DOHH2 (cell line): Measurements from ENCODE around the gene FLNB.

ENCODE experiments used
- H3F3A ChIP-seq: fragments of 200-600 bp; sonication (generic), shearing (Covaris generic); 2 replicates; pipeline ENCODE4 v1.6.0; 2016; ENCODE audit warnings: antibody characterized with exemption, mild to moderate bottlenecking; ENCODE audit not compliant: control insufficient read depth, insufficient read depth
- H3K27ac ChIP-seq: fragments of 200-600 bp; sonication (generic); 2 replicates; pipeline ENCODE4 v1.5.1; 2014; ENCODE audit warnings: low read depth, mild to moderate bottlenecking, low read length, moderate library complexity
- H3K27me3 ChIP-seq: fragments of 200-600 bp; sonication (generic); 2 replicates; pipeline ENCODE4 v1.6.1; 2014; ENCODE audit warnings: mild to moderate bottlenecking, low read length, mixed read lengths; ENCODE audit not compliant: control insufficient read depth
- H3K36me3 ChIP-seq: fragments of 200-600 bp; sonication (generic); 2 replicates; pipeline ENCODE4 v1.6.1; 2014; ENCODE audit warnings: mild to moderate bottlenecking, low read length, moderate library complexity, mixed read lengths; ENCODE audit not compliant: control insufficient read depth
- H3K4me1 ChIP-seq: fragments of 200-600 bp; sonication (generic); 2 replicates; pipeline ENCODE4 v1.6.1; 2014; ENCODE audit warnings: mild to moderate bottlenecking, low read length, mixed read lengths; ENCODE audit not compliant: control insufficient read depth
- H3K4me2 ChIP-seq: fragments of 200-600 bp; sonication (generic); 2 replicates; pipeline ENCODE4 v1.6.0; 2014; ENCODE audit warnings: mild to moderate bottlenecking, low read length, moderate library complexity
- H3K4me3 ChIP-seq: fragments of 200-600 bp; sonication (generic); 2 replicates; pipeline ENCODE4 v1.5.1; 2014; ENCODE audit warnings: mild to moderate bottlenecking, low read length, mixed read lengths
- H3K79me2 ChIP-seq: fragments of 200-600 bp; sonication (generic); 2 replicates; pipeline ENCODE4 v1.6.1; 2014; ENCODE audit warnings: mild to moderate bottlenecking, low read length, mixed read lengths; ENCODE audit not compliant: control insufficient read depth
- H3K9me2 ChIP-seq: fragments of 200-600 bp; sonication (generic); replicated peaks from 2 replicates; pipeline ENCODE4 v1.6.1; 2014; ENCODE audit warnings: mild to moderate bottlenecking, low read length, mixed read lengths; ENCODE audit not compliant: control insufficient read depth
- H3K9me3 ChIP-seq: fragments of 200-600 bp; sonication (generic); 2 replicates; pipeline ENCODE4 v1.6.1; 2014; ENCODE audit warnings: antibody characterized with exemption, low read length, mixed read lengths; ENCODE audit not compliant: control insufficient read depth, insufficient read depth
- H4K20me1 ChIP-seq: fragments of 200-600 bp; sonication (generic); 2 replicates; pipeline ENCODE4 v1.6.0; 2014; ENCODE audit warnings: low read depth, mild to moderate bottlenecking, antibody characterized with exemption, low read length, moderate library complexity; ENCODE audit not compliant: control insufficient read depth, insufficient read depth
- EZH2phosphoT487 ChIP-seq: fragments of 200-600 bp; sonication (generic); IDR thresholded peaks from 2 replicates; pipeline ENCODE4 v1.6.1; 2017; ENCODE audit warnings: borderline replicate concordance, mild to moderate bottlenecking, antibody characterized with exemption, low read length, moderate library complexity, mixed read lengths
- TF ChIP-seq, protein P1 (sequence below): fragments of 200-600 bp; sonication (generic); IDR thresholded peaks from one replicate; pipeline ENCODE4 v1.5.1; 2014; ENCODE audit warnings: antibody characterized with exemption, mild to moderate bottlenecking, low read depth, low read length; ENCODE audit not compliant: poor library complexity, severe bottlenecking

FLNB gene

DNA sequence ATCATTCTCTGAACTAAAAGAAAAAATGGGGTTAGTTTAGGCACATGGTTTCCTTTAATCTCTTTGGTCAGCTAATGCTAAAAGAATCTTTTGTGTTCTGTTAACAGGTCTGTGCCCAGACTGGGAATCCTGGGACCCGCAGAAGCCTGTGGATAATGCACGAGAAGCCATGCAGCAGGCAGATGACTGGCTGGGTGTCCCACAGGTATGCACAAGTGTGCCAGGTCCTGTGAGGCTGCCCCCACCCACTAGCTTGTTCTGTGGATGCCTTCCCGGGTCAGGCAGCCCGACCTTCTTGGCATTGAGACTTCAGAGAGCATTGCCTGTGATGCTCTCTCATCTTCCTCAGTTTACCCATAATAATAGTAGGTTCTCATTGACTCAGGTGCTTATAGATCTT is 70.4 kb downstream of the FLNB start:
- H3K36me3 ChIP-seq = peaks cover 3% of the 10 kb centered on the region; the same call in 1 of the 2 replicates
- H3K79me2 ChIP-seq = no peaks in the 10 kb centered on the region
- no peaks in the 10 kb centered on the region for H3F3A ChIP-seq
- H3K9me3 ChIP-seq = no peaks in the 10 kb centered on the region
- H3K4me1 ChIP-seq = peaks cover 9% of the 10 kb centered on the region
- H4K20me1 ChIP-seq = no peaks in the 10 kb centered on the region
- H3K27me3 ChIP-seq = no peaks in the 10 kb centered on the region
- TF ChIP-seq EZH2phosphoT487 = no peak
- TF ChIP-seq, protein P1, sequence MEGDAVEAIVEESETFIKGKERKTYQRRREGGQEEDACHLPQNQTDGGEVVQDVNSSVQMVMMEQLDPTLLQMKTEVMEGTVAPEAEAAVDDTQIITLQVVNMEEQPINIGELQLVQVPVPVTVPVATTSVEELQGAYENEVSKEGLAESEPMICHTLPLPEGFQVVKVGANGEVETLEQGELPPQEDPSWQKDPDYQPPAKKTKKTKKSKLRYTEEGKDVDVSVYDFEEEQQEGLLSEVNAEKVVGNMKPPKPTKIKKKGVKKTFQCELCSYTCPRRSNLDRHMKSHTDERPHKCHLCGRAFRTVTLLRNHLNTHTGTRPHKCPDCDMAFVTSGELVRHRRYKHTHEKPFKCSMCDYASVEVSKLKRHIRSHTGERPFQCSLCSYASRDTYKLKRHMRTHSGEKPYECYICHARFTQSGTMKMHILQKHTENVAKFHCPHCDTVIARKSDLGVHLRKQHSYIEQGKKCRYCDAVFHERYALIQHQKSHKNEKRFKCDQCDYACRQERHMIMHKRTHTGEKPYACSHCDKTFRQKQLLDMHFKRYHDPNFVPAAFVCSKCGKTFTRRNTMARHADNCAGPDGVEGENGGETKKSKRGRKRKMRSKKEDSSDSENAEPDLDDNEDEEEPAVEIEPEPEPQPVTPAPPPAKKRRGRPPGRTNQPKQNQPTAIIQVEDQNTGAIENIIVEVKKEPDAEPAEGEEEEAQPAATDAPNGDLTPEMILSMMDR = no peak
- H3K4me2 ChIP-seq = no peak overlapping the region
- no peak overlapping the region for H3K27ac ChIP-seq
- H3K9me2 ChIP-seq = no peaks in the 10 kb centered on the region
- H3K4me3 ChIP-seq = no peak overlapping the region

DNA sequence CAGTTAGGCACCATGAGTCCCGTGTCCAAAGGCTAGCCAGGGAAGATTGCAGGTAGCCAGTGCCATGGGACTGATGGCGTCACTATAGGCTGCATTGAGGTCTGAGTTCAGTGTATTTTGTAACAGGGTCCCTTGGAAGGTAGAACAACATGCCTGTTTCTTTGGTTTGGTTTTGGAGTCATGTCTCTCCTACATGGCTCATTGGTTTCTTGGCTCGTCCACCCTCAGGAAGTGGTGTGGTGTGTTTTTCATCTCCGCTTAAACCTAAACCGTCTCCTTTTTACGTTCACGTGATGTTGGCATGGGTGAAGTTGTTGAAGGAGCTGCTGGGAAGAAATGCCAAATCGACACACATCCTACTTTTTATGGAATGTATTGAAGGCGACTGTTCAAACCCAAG is 71.6 kb downstream of the FLNB start:
- Histone ChIP-seq H3K27ac (no peak overlapping the region), H3K36me3 (peaks cover 3% of the 10 kb centered on the region; the same call in 1 of the 2 replicates), H3K9me3 (no peaks in the 10 kb centered on the region), H3K4me1 (no peaks in the 10 kb centered on the region), H3F3A (no peaks in the 10 kb centered on the region), H3K79me2 (no peaks in the 10 kb centered on the region), H3K4me2 (no peak overlapping the region), H4K20me1 (no peaks in the 10 kb centered on the region), H3K4me3 (no peak overlapping the region), H3K27me3 (no peaks in the 10 kb centered on the region), H3K9me2 (no peaks in the 10 kb centered on the region)
- TF ChIP-seq, protein P1 = no peak
- TF ChIP-seq EZH2phosphoT487 = no peak

DNA sequence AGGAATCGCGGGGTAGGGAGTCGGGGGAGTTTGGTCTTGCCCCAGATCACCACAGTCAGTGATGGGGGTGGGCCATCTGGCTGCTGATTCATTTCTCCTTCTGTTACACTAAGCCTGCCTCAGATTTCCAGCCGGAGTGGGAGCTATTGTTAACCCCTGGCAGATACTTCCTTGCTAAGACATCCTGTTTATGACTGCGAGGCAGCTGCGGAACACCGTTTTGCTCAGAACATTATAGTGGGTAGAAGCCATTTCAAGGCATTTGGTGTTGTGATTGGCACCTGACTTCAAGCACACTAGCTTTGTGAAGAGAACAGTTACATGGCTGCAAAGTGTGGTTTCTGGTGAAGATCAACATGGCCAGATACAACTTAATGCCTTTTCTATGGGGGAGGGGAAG is 73.8 kb downstream of the FLNB start:
- Histone ChIP-seq H3K36me3 (peaks cover 3% of the 10 kb centered on the region; the same call in 1 of the 2 replicates), H3K27me3 (no peaks in the 10 kb centered on the region), H3K79me2 (no peaks in the 10 kb centered on the region), H3K4me1 (no peaks in the 10 kb centered on the region), H3K9me3 (no peaks in the 10 kb centered on the region), H3K27ac (no peak overlapping the region), H3K4me3 (no peak overlapping the region), H3F3A (no peaks in the 10 kb centered on the region), H3K4me2 (no peak overlapping the region), H3K9me2 (no peaks in the 10 kb centered on the region), H4K20me1 (no peaks in the 10 kb centered on the region)
- TF ChIP-seq, protein P1 = no peak
- TF ChIP-seq EZH2phosphoT487 = no peak

DNA sequence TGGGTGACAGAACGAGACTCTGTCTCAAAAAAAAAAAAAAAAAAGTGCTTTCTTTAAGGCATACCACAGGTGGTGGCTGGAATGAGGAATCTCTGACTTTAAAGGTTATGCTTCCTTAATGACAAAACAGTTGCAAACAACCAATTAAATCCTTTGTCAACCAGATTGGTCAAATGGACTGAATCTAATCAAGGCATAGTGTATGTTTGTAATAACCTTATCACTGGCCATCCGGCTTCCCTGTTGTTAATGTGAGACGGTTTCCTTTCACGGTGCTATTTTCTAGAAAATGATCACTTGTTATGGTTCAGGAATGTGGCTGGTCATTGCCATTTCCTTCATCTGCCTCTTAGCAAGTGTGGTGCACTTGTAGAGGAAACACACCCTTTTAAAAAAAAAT is 75.9 kb downstream of the FLNB start:
- Histone ChIP-seq H3K4me1 (no peaks in the 10 kb centered on the region), H3K27me3 (no peaks in the 10 kb centered on the region), H3K4me3 (no peak overlapping the region), H4K20me1 (no peaks in the 10 kb centered on the region), H3K27ac (no peak overlapping the region), H3K4me2 (no peak overlapping the region), H3F3A (no peaks in the 10 kb centered on the region), H3K36me3 (no peaks in the 10 kb centered on the region), H3K9me2 (no peaks in the 10 kb centered on the region), H3K9me3 (no peaks in the 10 kb centered on the region), H3K79me2 (no peaks in the 10 kb centered on the region)
- TF ChIP-seq EZH2phosphoT487 = no peak
- TF ChIP-seq, protein P1 = no peak
